ENCODE measurements around the gene CHN2. TPM values are rescaled to one million over a fixed set of nuclear protein-coding genes. Genes with fewer than 3 reads are reported as not detected.

The CHN2 gene
- total RNA-seq, 1 experiment from 2014 or later: 2.3 TPM

DNA sequence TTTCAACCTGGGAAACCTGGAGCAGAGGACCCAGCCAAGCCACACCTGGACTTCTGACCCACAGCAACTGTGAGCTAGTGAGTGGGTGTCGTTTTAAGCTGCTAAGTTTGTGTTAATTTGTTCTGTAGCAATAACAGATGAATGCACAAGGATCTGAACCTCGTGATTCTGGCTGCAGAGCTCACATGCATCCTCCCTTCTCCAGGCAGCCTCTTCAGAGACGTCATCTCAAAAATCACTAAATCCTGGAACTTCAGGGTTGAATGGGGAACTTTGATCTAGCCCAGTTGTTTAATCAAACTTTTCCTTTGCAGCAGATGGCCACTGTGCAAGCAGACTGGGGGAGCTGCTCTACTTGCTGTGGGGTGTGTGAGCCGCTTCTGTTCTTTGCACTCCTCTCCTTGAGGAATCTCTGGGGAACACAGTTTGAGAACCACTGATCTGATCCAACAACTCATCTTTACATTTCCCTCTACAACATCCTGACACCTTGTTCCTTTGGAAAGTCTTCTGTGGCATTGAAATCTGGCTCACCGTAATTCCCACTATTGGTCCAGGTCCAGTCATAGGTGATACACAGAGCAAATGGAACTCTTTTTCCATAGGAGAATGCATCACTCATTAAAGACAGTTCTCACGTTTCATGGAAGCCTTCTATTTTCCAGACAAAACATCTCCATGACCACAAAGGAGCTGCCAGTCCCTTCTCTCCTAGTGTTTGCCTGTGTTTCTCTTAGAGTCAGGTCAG is 90.3 kb downstream of the CHN2 start:
- DNase-seq (ENCODE audit: low spot score): no peak

DNA sequence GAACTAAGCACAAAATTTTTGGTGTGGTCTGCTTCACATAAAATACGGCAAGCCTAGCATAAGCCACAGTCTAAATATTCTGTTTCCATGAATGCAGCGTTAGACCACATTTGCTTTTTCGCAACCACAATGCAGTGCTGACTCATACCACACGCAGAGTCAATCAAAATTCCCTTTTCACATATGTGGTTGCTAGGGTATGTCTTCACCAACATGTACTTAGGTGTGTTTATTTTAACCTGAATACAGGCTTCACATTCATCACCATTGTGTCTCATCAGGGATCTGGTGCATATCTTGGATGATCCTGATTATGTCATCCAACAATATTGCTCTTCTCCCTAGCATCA is 90.8 kb downstream of the CHN2 start:
- peak; percentile 95 for DNase-seq (ENCODE audit: low spot score)

- DNase-seq (ENCODE audit: low spot score): no peak
Observed at GRCh38 chr7:29285861-29286260, 91.3 kb downstream of the CHN2 start.

- peak; percentile 94 for DNase-seq (ENCODE audit: low spot score)
Observed at GRCh38 chr7:29287366-29287765, 92.8 kb downstream of the CHN2 start.

GRCh38 chr7:29288181-29289091 is 93.9 kb downstream of the CHN2 start:
- no peak for DNase-seq (ENCODE audit: low spot score)

DNA sequence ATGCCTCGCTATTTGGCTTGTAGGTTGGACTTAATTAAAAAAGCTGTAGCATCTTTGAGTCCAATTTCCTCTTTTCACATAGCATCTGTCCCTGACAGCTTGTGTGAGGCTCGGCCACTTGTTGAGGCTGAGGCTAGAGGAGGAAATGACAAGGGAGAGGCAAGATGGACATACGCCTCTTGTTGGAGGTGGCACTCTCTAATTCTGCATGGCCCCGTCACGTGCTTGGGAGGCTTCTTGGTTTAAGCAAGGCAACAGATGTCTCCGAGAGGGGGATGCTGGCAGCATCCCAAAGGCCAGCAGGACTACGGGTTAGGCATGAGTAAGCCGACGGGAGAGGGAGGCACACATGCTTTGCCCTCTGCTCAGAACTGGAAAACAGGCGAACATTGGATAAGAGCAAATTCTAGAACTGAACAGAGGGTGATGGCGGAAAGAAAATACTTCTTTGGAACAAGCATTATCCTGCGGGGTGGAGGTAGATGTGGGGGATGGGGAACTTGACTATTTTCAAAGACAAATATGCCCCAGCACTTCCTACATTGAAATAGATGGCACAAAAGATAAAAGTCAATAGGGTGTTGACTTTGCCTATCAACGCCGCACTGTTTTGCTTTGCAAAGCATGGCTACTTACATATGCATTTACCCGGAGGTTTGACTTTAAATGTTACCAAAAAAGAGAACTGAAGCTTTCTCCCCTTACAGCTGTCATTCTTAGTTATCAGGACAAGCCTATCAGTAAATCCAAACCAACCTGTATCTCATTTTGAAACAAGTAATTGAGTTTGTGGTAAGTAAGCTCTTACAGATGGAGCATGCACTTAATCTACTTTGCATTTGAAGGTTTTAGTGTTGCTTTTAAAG is 94.8 kb downstream of the CHN2 start:
- no peak for DNase-seq (ENCODE audit: low spot score)

- no peak for DNase-seq (ENCODE audit: low spot score)
Observed at GRCh38 chr7:29290829-29291228, 96.3 kb downstream of the CHN2 start.

DNA sequence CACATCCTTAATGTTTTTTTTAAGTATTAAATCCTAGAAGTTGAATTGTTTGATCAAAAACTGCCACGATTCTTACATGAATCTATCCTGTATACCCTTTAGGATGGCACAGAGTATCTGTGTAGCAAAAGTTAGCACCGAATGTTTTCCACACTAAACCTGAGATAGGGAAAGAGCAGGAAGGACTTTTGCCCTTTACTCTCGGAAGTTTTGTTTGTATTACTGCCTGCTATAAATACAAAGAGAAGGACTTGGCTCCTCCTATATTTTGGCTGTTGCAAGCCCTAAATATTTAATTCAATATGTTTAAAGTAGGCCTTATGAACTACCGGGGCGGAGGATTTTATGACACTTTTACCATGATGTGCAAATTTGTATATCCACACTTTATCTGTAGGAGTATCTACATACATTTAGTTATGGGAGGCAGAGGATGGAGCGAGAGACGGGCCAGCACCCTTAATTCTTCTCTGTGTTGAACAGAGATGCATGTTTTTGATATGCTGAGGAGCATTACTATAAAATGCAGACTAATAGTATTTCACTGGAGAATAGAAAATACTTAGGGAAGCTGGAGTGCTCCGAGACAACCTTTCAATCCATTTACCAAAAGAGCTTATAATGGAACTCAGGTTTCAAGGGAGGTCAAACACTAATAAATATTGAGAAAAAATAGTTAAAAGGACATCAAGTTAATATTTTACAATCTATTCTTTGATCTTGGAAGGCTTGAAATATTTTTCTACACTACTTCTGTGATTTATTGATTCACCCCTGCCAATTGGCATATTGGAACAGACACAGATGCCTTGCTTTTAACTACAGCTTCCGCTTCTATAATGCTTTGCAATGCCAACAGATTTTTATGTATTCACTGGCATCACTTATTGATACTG is 97.4 kb downstream of the CHN2 start:
- no peak for DNase-seq (ENCODE audit: low spot score)

GRCh38 chr7:29292886-29293658 is 98.5 kb downstream of the CHN2 start:
- DNase-seq (ENCODE audit: low spot score): no peak

DNA sequence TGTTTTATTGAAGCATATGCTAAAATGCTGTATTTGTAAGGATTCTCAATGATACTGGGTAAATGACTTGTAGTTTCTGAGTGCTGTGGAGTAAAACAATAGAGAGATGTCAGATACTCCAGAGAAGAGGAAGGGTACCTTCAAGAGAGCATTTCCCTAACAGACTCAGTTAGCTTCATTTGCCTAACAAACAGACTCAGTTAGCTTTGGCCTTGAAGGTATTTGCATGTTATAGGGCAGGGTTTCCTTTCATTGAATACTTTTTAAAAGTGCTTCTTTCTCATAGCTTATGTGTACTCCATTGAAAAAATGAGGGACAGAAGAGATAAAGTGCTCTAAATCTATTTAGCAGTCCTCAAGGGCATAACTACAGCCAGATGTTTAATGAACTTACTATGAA is 101.8 kb downstream of the CHN2 start:
- DNase-seq (ENCODE audit: low spot score): no peak

GRCh38 chr7:29297194-29297890 is 102.8 kb downstream of the CHN2 start:
- DNase-seq (ENCODE audit: low spot score): no peak

DNA sequence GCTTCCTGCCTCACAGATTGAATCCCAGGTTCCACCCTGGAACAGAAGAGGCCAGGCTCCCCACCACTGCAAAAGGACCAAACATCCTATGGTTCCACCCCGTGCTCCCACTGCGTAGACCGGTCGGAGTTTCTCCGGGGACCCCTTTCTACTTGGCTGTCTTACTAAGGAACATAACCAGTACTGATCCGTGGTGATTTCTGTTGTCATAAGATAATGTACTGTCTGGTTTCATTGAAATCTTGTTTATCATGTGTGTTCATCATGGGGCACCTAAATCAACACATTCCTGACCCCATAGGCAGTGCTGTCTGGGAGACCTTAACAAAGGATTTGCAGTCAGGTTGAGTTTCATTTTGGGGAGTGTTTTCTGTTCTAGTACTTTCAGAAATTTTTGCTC is 104.5 kb downstream of the CHN2 start:
- no peak for DNase-seq (ENCODE audit: low spot score)

- no peak for DNase-seq (ENCODE audit: low spot score)
Observed at GRCh38 chr7:29300026-29300480, 105.5 kb downstream of the CHN2 start.

- peak; percentile 16 for DNase-seq (ENCODE audit: low spot score)
Observed at GRCh38 chr7:29300649-29301048, 106.1 kb downstream of the CHN2 start.

- DNase-seq (ENCODE audit: low spot score): no peak
Observed at GRCh38 chr7:29302666-29303395, 108.3 kb downstream of the CHN2 start.

DNA sequence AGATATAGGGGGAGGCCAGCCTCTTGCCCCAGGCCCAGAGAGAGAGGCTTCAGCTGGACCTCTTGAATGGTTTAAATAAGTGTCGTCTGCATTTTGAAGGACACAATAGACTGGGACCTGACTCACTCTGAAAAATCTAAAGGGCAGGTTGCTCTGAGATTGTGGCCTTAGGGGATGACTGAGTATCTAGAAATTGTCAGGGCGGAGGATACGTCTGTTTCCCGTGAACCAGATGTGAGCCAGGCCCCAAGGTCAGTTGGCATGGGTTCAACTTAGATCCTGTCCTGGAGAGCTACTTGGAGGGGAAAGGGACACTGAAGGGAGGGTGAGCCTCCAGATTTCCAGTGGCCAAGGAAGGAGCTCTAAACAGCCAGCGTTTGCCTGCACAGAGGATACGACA is 110.2 kb downstream of the CHN2 start:
- no peak for DNase-seq (ENCODE audit: low spot score)

DNA sequence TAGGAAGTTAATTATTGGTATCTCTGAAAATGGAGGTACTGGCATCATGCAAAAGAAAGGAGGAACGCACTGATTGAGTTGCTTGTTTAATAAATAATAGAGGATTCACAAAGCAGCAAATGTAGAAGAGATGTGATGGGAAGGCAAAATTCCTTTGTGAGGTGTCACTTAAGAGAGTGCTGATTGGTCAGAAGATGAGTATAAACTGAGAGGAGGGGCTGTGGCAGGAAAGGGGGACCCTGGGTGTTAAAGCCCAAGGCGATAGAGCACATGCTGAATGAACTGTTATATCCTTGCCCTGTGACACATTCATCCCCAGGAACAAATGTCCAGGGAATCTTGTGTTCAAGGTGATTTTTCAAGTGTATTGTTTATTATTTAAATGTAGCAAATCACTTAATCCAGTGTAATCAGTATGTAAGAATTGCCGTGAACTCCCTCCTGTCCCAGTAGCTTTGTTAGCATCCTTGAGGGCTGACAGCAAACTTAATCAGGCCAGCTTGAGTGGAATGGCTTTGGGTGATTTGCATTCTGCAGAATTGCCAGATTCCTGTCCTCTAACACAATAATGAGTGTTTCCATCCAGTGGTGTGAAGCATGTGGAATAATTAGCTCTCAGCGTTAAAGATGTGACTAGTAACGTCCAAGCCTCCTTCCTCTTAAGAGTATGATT is 111.9 kb downstream of the CHN2 start:
- DNase-seq (ENCODE audit: low spot score): no peak

DNA sequence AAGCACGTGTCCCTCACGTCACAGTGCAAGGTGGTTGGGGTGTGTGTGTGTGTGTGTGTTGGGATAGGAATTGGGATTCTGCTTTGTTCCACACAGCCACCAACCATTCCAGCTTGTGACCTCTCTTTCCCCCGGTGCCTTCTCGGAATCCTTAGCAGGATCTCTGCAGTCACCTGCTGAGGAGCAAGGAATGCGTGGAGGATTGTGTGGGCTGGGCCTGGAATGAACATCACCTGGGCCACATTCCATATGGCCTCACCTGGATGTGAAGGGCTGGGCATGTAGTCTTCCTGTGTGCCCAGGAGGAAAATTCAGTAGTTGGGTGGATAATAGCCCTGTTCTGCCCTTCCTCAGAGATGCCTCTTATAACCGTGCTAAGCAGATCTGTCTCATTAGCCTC is 113.8 kb downstream of the CHN2 start:
- no peak for DNase-seq (ENCODE audit: low spot score)

Data from A172 (cell line).